AG08395 (cell line): ENCODE measurements around the gene TULP1.

Source experiments
- DNase-seq: peaks from one replicate; pipeline ENCODE4 v3.0.0; 2012; ENCODE audit warnings: mixed read lengths, low spot score

Gene TULP1

DNA sequence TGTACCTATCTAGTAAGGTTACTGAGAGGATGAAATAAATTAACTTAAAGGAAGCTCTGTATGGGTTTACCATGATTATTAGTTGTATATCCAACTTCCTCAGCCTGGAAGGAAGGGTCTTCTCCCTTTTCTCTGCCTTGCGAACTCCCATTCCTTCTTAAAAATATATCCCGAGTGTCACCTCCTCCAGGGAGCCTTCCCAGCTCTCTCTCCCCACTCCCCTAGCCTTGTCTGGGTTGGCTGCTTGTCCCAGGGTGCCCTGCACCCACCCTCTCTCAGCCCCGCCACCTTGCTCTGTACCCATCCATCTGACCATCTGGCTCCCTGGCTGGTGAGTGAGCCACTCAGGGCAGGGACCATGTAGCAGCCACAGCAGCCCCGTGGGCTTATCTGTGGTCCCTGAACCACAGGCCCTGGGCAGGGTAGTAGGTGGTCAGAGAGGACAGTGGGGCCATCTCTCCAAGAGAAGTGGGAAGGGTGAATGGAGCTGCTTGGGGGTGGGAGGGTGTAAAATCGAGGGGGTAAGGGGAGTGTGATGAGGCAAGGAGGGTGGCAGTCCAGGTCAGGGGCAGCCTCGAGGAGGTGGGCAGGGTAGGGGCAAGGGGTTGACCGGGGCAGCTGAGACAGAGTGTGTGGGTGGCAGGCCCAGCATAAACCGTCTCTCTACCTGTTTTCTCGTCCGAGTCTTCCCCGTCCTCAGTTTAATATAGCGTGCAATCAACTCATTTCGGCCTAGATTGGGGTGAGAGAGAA is 28.6 kb downstream of the TULP1 start:
- no peak for DNase-seq

DNA sequence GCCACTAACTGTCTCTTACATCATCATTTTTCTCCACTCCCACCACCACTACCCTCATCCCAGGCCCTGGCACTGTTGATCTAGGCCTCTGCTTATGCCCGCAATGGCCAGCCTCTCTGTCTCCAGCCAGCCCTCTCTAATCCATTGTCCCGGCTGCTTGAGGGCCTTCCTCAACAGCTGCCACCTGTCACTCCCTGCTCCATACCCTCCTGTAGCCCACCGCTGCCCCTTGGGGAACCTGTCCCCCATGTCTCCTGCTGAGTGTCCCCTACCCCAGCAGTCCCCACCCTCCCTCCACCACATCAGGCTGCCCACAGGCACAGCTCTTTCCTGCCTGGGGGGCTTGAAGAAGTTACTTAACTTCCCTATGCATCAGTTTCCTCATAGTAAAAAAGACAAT is 29.2 kb downstream of the TULP1 start:
- DNase-seq: no peak

DNA sequence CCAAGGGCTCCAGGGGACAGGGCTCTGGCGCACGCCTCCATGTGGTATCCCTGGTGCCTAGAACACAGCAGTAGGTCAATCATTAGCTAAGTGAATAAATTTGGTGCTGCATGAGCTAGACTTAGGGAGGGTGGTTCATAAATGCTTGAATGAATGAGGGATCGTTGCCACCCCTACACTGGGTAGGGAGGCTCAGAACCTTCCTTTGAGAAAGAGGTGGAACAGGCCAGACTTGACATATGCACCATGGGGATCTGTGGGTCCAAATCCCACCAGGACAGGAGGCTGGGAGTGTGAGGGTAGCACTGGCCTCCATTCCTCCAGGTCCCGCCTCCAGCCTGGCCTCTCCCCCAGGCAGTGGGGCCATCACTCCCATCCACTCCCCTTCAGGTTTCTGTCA is 29.6 kb downstream of the TULP1 start:
- DNase-seq: no peak

DNA sequence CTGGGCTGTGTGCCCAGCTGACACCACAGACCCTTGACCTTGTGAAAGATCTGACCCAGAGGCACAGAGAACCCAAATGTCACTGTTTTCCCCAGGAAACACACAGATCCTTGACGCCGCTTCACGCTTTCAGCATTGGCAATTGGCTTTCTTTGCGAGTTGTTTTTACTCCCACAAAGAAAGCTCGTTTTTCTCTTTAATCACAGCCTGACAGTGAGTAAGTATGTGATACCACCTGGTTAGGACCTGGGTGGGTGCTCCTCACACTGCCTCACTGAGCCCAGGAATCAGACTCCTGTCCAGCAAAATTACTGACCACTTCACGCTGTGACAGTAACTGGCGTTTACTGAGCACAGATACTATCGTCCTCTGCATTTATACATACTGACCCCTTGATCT is 31.5 kb downstream of the TULP1 start:
- no peak for DNase-seq

DNA sequence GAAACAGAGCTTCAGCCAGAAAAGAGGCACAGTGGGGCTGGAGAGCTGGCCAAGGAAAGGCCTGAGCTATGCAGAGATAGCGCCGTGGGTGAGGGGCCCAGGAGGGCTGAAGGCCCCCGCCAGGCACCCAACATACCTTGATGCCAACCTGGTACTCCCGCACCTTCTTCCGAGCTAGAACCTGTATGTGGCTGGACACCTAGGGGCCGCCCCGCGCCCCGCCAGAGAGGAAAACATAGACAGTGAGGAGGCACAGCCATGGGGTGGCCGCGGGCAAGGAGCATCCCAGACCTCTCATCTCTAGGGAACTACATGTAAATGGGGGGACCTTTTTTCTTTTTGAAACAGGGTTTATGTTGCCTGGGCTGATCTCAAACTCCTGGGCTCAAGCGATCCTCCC is 32.5 kb downstream of the TULP1 start:
- DNase-seq: no peak

DNA sequence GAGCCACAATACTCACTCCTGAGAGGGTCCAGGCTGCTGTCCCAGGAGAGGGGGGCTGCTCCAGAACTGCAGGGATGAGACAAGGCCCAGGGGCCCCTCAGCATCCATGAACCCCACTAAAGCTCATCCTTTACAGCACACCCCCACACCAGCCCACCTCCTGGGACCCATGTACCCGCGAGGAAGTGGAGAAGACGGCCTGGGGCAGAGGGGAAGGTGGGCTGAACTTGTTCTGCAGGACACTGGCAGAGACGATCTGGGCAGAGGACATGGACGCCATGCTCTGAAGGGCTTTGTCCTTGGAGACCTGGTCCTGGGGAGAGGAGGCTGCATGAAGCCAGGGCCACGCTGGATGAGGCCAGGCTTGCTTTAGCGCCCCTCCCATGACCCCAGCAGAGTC is 34.4 kb downstream of the TULP1 start:
- no peak for DNase-seq

DNA sequence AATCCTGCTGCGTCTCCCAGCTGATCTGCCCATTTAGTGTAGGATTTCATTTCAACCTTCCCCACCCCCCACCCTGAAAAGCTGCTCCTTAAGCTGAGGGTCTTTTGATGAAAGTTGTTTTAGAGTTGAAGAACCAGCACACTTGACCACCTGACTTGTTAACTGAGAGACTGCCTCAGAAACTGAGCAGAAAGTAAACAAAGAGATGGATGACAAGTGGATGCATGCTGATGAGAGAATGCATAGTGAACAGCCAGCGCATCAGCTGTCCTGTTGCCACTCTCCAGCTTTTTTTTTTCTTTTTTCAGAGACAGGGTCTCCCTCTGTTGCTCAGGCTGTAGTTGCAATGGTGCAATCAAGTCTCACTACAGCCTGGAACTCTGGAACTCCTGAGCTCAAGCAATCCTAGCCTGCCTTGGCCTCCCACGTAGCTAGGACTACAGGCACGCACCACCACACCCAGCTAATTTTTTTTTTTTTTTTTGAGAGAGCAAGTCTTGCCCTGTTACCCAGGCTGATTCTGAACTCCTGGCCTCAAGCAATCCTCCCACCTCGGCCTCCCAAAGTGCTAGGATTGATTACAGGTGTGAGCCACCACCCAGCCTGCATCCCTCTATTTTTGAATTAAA is 35.0 kb downstream of the TULP1 start:
- no peak for DNase-seq

DNA sequence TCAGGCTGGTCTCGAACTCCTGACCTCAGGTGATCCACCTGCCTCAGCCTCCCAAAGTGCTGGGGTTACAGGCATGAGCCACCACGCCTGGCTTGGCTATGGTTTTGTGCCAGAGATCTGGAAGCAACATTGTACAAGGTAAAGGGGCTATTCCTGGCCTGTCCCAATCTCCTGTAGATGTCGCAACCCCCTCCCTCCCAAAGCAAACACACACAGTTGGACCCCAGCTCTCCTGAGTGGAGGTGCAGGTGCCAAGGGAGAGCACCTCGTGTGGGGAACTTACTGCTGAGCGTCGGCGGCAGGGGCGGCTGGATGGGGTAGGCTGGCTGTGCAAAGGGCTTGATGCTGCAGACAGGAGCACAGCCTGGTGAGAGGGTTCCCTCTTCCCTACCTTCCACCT is 35.7 kb downstream of the TULP1 start:
- DNase-seq: no peak

DNA sequence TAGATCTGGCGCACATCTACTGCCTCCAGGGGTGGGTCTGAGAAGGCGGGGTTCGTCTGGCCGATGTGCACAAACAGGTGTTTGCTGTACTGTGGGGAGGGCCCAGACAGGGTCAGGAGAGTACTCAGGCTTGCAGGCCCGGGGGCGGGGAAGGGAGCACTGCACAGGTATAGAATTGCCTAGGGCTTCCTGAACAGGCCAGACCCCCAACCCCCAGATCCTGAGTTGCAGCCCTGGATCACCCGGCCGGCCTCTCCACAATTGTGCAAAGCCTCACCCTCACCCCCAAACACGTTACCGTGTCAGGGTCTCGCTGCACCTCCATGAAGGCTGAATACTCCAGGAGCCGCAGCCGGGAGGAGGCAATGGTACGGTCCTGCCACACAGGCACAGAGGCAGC is 36.7 kb downstream of the TULP1 start:
- no peak for DNase-seq

DNA sequence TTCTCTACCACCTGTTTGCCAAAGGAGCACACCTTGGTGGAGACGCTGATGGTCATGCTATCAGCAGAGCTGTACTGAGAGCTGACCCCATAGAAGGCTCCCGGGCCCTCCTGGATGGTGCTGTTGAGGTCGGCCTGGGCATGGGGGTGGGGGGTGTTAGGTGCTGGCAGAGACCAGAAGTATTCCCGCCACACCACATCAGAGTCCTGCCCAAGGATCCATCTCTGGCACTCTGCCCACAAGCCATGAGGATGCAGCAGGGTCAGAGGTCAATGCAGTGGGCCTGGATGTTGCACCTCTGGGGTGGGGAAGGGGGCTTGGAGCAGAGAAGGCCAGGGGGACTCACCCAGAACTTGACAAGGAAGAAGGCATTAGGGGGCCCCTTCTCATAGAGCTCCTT is 37.1 kb downstream of the TULP1 start:
- no peak for DNase-seq

DNA sequence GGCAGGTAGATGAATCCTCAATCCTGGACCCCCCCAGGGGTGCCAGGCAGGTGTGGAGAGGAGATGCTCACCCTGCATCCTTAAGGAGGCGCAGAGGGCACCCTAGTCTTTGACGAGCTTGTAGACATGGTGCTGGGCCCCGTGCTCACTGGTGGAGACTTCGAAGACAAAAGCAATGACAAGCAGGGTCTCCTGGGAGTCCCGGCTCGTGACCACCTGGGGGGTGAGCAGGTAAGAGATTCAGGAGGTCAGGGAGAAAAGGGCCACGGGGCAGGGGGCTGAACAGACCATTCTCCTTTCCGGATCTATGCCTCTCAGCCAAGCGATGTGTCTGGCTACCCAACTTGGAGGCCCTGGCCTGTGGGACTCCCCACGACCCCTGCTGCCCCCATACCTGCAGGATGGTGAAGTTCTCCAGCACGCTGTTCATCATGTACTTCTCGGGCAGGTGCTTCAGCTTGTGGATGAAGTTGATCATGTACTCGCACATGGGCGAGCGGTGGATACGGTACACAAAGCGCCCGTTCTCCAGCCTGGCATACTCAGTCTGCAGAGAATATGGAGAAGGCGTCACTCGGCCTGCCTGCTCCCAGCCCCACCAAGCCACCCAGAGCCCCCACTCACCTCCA is 37.6 kb downstream of the TULP1 start:
- DNase-seq: no peak

DNA sequence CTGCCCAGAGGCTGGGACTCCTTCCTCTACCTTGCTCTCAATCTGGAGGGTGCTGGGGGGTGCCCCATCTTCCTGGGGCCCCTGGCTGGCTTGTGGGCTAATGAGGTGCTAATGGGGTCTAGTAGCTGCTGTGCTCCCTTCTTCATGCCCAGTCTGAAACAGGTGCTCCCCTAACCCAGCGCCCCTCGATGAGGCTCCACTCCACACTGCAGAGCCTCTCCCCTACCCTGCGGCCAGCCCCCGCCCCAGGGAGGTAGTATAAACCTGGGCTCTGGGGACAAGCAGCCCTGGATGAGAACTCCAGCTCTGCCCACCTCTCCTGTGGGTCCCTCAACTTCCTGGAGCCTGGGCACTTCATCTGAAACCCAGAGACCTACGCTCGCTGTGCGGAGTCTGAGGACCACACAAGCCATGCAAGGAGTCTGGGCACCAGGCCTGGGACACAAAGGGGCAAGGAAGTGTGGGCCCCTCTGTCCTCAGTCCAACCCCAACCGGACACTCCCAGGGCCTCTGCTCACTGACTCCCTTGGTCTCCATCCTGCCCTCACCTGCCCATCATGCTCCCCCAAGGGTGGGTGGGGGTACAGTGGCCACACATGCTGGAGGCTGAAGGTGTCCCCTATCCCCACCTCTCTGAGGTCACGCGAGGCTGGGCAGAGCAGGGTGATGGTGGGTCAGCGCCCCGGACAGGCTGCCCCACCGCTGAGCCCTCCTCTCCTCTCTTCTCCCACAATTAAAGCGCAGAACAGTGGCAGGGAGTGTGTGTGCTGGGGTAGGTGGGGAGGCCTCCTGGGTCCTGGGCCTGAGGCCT is 38.4 kb downstream of the TULP1 start:
- no peak for DNase-seq

DNA sequence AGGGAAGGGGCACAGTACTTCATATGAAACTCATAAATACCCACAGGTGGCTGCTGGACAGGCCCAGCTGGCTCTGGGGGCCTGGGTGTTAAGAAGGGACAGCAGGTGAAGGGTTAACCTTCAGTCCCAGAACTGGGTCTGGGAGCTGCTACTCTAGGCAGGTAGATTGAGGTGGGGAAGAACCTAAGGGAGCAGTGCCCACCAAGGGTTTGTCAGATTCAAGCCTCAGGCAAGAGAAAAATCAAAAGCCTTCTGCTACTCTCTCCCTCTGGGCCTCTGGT is 38.9 kb downstream of the TULP1 start:
- no peak for DNase-seq

DNA sequence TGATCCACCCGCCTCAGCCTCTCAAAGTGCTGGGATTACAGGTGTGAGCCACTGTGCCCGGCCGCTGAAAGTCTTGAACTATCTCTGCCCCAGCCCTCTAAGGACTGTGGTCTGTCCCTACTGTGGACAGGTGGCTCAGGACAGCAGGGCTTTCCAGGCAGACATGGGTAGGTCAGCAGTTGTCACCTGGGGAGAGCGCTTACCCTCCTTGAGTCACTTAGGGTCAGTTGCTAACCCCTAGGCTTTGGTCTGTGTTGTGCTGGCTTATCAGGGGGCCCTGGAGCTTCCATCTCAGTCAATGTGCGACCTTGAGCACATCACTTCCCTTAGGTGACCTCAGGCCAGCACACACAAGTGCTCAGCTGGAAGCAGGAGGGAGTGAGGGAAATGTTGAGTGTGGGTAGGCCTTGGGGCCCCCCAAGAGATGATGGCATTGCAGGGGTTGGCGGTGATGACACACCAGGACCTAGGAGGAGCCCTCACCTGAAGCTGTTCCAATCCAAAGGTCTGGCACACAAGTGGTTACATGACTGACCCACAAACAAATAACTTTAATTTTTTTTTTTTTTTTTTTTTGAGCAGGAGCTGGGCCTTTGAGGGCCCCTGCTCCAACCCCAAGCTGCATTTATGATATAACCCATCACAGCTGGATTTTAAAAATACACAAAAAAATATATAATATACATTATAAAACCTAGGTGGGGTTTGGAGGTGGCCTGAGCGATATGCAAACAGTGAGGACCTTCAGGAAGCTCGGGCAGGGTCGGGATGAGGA is 39.4 kb downstream of the TULP1 start:
- DNase-seq: no peak

DNA sequence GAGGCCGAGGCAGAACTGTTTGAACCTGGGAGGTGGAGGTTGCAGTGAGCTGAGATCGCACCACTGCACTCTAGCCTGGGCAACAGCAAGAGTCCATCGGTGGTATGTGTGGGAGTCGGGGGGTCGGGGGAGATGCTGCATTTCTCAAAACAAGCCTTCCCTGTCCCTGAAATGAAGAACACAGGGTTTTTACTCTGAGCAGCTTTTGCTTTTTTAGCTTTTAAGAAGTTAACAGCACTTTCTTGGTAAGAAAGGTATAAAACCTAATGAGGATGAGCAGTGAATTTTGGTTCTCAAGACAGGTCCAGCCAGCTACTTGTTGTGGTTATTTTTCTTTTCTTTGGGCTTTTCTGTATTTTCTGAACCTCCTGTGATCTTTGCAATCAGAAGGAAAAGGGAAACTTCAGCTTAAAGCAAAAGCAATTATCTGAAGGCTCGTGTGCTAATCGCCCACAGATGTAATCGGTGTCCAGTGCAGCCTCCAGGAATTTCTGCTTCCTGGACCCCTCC is 40.8 kb downstream of the TULP1 start:
- DNase-seq: no peak

DNA sequence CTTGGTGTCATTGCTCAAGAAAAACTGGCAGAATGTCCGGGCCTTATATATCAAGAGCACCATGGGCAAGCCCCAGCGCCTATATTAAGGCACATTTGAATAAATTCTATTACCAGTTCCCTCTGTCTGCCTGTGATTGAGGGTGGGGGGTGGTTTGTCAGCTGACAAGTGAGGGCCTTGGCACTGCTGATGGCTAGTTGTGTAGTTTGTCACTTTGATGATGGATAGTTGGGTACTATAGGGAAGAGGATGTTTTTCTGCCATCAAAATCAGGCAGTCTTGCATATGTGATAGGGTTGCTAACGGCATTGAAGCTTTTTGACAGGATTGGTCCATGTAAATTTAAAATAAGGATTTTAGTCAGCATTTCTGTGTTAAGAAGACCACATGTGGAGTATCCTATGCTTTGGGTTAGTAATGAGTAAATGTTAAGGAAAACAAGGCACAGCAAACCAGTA is 42.0 kb downstream of the TULP1 start:
- no peak for DNase-seq

DNA sequence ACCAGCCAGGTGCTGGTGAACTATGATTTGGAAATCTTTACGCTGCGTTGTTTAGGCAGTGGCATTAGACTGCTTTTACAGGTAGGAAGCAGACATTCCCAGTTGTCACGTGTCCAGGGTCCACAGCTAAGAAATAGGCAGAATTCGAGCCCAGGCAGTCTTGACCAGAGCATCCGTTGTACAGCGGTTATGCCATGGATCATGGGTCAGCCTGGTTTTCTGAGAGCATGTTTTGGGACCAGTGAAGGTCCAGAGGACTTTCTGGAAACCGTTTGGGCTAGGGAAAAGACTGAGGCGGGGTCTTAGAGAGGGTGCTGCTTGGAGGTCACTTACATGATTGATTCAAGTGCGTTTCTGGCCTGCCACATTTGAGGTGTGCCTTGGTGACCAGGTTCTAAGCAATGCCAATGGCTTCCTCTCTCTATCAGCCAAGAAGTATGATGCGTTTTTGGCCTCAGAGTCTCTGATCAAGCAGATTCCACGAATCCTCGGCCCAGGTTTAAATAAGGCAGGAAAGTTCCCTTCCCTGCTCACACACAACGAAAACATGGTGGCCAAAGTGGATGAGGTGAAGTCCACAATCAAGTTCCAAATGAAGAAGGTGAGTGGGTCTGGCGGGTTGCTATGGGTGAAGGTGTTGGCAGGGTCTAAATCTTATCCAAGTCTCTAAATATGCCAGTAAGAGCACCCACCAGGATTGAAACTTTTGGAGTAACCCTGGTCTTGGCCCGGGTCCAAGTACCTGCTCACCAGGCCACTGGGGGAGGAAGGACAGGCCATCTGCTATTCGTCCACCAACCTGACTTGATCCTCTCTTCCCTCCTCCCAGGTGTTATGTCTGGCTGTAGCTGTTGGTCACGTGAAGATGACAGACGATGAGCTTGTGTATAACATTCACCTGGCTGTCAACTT is 42.7 kb downstream of the TULP1 start:
- DNase-seq: no peak

DNA sequence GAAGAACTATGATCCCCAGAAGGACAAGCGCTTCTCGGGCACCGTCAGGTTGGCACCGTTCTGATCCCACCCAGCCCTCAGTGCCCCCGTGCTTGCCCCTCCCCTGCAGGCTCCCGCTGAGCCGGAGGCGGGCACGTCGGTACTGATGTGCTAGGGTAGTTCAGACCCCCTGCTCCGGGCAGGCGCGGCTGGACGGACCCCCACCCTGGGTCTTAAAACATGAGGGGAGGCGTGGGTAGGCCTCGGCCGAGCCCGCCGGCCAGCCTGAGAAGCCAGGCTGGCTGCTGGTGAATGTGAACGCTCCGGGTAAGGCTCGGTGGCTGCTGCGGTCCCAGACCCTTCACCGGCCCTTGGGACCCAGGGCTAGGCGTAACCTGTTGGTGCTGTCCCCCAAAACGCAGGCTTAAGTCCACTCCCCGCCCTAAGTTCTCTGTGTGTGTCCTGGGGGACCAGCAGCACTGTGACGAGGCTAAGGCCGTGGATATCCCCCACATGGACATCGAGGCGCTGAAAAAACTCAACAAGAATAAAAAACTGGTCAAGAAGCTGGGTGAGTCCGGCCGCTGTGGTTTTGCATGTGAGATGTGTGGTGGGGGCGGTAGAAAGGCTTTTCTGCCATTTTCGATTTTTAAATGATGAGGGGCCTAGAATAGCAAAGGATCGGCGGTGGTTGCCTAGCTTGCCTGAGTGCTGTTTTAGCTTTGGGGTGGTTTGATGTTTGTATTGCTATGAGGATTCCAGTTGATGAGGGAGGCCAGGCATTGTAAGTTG is 43.5 kb downstream of the TULP1 start:
- DNase-seq: no peak

DNA sequence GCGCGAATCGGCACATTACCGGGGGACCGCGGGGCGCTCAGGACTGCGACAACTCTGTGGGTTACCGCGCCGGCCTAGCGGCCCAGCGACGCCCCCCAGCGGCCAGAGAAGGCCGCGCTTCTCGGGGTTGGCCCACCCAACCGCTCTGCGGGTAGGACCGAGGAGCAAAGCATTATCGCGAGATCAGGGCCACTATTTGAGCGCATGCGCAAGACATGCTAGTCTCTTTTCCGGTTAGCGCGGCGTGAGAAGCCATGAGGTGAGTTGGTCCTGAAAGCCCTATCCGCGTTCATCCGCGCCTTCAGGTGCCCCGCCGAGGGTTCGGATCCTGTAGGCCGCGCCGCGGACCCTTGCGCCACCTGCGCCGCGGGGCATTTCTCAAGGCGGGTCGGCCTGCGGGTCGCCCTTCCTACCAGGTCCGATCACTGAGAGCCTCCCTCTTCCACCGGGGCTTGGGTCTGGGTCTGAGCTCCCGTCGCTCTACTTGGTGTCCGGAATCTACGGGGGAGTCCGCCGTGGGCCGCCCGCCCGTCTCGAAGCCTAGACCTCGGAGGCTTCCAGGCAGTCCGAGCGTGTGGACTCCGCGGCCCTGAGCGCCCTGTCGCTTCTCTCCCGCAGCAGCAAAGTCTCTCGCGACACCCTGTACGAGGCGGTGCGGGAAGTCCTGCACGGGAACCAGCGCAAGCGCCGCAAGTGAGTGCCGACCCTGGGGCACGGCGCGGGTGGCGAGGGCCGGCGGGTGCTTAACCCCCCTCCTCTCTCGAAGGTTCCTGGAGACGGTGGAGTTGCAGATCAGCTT is 44.3 kb downstream of the TULP1 start, which contains the start of gene RPL10A:
Gene RPL10A (plus strand): TSS at position 221 of the 799 bp plus-strand sequence. CDS start 34 bp downstream, at position 255.
- DNase-seq: peak; percentile 97
